ENCODE measurements around the gene PLSCR5.

DNA sequence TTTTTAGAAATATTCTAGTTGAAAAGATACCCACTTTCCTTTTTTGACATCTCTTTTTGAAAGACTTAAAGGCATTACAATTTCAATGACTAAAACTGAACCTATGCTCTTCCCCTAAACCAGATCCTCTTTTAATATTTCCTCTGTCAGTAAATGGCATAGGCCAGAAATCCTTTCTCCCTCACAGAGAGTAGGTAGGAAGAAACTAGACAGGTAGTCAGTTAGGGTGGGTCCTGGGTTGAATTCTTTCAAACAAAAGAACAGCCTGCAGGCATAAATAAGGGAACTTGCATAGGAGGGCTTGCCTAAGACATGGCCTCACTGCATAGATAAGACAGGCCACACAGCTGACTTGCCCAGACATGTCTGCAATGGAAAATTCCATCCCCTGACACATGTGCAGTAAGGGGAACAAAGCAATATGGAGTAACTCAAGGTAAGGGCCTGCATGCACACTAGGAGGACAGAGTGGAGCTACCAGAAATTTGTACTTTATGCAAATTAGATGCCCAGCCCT lies 23.1 kb downstream of the PLSCR5 start:
- TF ChIP-seq, protein P1, sequence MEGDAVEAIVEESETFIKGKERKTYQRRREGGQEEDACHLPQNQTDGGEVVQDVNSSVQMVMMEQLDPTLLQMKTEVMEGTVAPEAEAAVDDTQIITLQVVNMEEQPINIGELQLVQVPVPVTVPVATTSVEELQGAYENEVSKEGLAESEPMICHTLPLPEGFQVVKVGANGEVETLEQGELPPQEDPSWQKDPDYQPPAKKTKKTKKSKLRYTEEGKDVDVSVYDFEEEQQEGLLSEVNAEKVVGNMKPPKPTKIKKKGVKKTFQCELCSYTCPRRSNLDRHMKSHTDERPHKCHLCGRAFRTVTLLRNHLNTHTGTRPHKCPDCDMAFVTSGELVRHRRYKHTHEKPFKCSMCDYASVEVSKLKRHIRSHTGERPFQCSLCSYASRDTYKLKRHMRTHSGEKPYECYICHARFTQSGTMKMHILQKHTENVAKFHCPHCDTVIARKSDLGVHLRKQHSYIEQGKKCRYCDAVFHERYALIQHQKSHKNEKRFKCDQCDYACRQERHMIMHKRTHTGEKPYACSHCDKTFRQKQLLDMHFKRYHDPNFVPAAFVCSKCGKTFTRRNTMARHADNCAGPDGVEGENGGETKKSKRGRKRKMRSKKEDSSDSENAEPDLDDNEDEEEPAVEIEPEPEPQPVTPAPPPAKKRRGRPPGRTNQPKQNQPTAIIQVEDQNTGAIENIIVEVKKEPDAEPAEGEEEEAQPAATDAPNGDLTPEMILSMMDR (IDR thresholded peaks at IDR 0.05; ENCODE audit: extremely low read depth in 1 of 2, insufficient read depth in 1 of 2, low read depth in 1 of 2, low read length in 2 of 2), result no peak
- TF ChIP-seq POLR2A (IDR thresholded peaks at IDR 0.05; ENCODE audit: low read depth, low read length) (no peak), EZH2 (IDR thresholded peaks at IDR 0.05; ENCODE audit: borderline replicate concordance, low read depth, low read length, severe bottlenecking) (no peak), POLR2AphosphoS5 (IDR thresholded peaks at IDR 0.05; ENCODE audit: insufficient read depth, low read depth, low read length) (no peak), JUN (IDR thresholded peaks at IDR 0.05; ENCODE audit: borderline replicate concordance, insufficient read depth, insufficient read length, low read depth) (no peak)

Data from endothelial cell of umbilical vein (primary cell).